ENCODE results near the gene TBX2. TPM values are rescaled to one million over a fixed set of nuclear protein-coding genes. Genes with fewer than 3 reads are reported as not detected.
A peak's percentile ranks its signal among the peaks of the same experiment; 100 is the strongest.

TBX2 gene
- total RNA-seq, 6 donors from 2014 or later = 22.4 to 130 (median 92.7) TPM

GRCh38 chr17:61409301-61410112 is 9.9 kb downstream of the TBX2 start:
- H3K27ac ChIP-seq = peak overlapping the region; percentile 90 to 97 (median 92)
- peaks cover 0 to 36% (median 23%) of the 10 kb centered on the region in 4 donors for H3K27me3 ChIP-seq
- H3K36me3 ChIP-seq = peaks cover 0 to 38% (median 17%) of the 10 kb centered on the region in 4 donors
- H3K4me3 ChIP-seq = peak overlapping the region; percentile 7 to 63 (median 57)
- 2% methylated on average over 40 to 52 of the region's 73 CpGs for WGBS, 2 donors
- peaks cover 28 to 90% (median 55%) of the 10 kb centered on the region in 4 donors for H3K4me1 ChIP-seq
- peak; percentile 64 to 85 (median 80) for TF ChIP-seq CTCF (IDR thresholded peaks at IDR 0.05)
- peak in 1 of 2 donors; percentile 3 for TF ChIP-seq POLR2AphosphoS5 (IDR thresholded peaks at IDR 0.05)
- no peak for TF ChIP-seq EP300 (IDR thresholded peaks at IDR 0.05)
- ATAC-seq (ENCODE audit: low FRiP score in 2 of 2) = peak; percentile 25 to 60
- peak; percentile 60 to 94 for DNase-seq
- no peaks in the 10 kb centered on the region for H3K9me3 ChIP-seq

- H3K27me3 ChIP-seq = peaks cover 0 to 30% (median 14%) of the 10 kb centered on the region in 4 donors
- peak overlapping the region; percentile 90 to 97 (median 92) for H3K27ac ChIP-seq
- peak overlapping the region; percentile 38 to 63 (median 57) for H3K4me3 ChIP-seq
- ATAC-seq (ENCODE audit: low FRiP score in 2 of 2) = peak; percentile 55 to 62
- peak; percentile 71 to 96 for DNase-seq
- TF ChIP-seq EP300 (IDR thresholded peaks at IDR 0.05) (no peak), CTCF (IDR thresholded peaks at IDR 0.05) (peak; percentile 52 to 79 (median 74)), POLR2A (IDR thresholded peaks at IDR 0.05) (peak in 2 of 4 donors; percentile 5 to 39), POLR2AphosphoS5 (IDR thresholded peaks at IDR 0.05) (peak; percentile 17 to 36)
- WGBS, 2 donors = 19 to 40% methylated on average over 3 to 48 of the region's 48 CpGs
- peaks cover 34 to 90% (median 53%) of the 10 kb centered on the region in 4 donors for H3K4me1 ChIP-seq
- H3K9me3 ChIP-seq = no peaks in the 10 kb centered on the region
- H3K36me3 ChIP-seq = peaks cover 0 to 29% (median 9%) of the 10 kb centered on the region in 4 donors
Observed at GRCh38 chr17:61410141-61411010, 10.7 kb downstream of the TBX2 start.

- WGBS, 2 donors = 0% methylated on average over 5 to 12 of the region's 29 CpGs
- ATAC-seq (ENCODE audit: low FRiP score in 2 of 2) (no peak), DNase-seq (no peak)
- H3K27me3 ChIP-seq = peaks cover 0 to 24% (median 11%) of the 10 kb centered on the region in 4 donors
- peaks cover 38 to 90% (median 58%) of the 10 kb centered on the region in 4 donors for H3K4me1 ChIP-seq
- TF ChIP-seq EP300 (IDR thresholded peaks at IDR 0.05) = no peak
- TF ChIP-seq POLR2A (IDR thresholded peaks at IDR 0.05) = peak in 1 of 4 donors; percentile 1
- peaks cover 0 to 24% (median 4%) of the 10 kb centered on the region in 4 donors for H3K36me3 ChIP-seq
- peak overlapping the region; percentile 38 to 63 (median 57) for H3K4me3 ChIP-seq
- no peaks in the 10 kb centered on the region for H3K9me3 ChIP-seq
- peak overlapping the region; percentile 90 to 97 (median 92) for H3K27ac ChIP-seq
Observed at GRCh38 chr17:61411011-61411260, 11.3 kb downstream of the TBX2 start.

GRCh38 chr17:61411261-61412142 is 11.9 kb downstream of the TBX2 start:
- Histone ChIP-seq H3K4me1 (peaks cover 43 to 90% (median 63%) of the 10 kb centered on the region in 4 donors), H3K27ac (peak overlapping the region; percentile 90 to 97 (median 92)), H3K27me3 (peaks cover 0 to 24% (median 11%) of the 10 kb centered on the region in 4 donors), H3K9me3 (no peaks in the 10 kb centered on the region), H3K36me3 (peaks cover 0 to 18% (median 3%) of the 10 kb centered on the region in 4 donors), H3K4me3 (peak overlapping the region; percentile 38 to 63 (median 57))
- 1 to 2% methylated on average over 9 to 72 of the region's 75 CpGs for WGBS, 2 donors
- TF ChIP-seq EP300 (IDR thresholded peaks at IDR 0.05) (no peak), CTCF (IDR thresholded peaks at IDR 0.05) (peak in 1 of 6 experiments; percentile 8), POLR2AphosphoS5 (IDR thresholded peaks at IDR 0.05) (peak; percentile 37 to 39), POLR2A (IDR thresholded peaks at IDR 0.05) (peak in 1 of 4 donors; percentile 21)
- ATAC-seq (ENCODE audit: low FRiP score in 2 of 2) = peak; percentile 56 to 57
- DNase-seq = peak in 1 of 2 donors; percentile 91
